DND-41 (cell line): ENCODE results near the gene SPPL3.

Experiments
- EZH2 ChIP-seq: IDR thresholded peaks from 3 replicates; pipeline ENCODE4 v1.6.1; 2012; ENCODE audit warnings: borderline replicate concordance, low read depth, mild to moderate bottlenecking, moderate library complexity, low read length, inconsistent platforms; ENCODE audit not compliant: severe bottlenecking
- TF ChIP-seq, protein P1 (sequence below): IDR thresholded peaks from 2 replicates; pipeline ENCODE4 v1.5.1; 2012; ENCODE audit warnings: borderline replicate concordance, low read length, moderate library complexity, mild to moderate bottlenecking; ENCODE audit not compliant: poor library complexity, severe bottlenecking; ENCODE audit errors: extremely low read depth

DNA sequence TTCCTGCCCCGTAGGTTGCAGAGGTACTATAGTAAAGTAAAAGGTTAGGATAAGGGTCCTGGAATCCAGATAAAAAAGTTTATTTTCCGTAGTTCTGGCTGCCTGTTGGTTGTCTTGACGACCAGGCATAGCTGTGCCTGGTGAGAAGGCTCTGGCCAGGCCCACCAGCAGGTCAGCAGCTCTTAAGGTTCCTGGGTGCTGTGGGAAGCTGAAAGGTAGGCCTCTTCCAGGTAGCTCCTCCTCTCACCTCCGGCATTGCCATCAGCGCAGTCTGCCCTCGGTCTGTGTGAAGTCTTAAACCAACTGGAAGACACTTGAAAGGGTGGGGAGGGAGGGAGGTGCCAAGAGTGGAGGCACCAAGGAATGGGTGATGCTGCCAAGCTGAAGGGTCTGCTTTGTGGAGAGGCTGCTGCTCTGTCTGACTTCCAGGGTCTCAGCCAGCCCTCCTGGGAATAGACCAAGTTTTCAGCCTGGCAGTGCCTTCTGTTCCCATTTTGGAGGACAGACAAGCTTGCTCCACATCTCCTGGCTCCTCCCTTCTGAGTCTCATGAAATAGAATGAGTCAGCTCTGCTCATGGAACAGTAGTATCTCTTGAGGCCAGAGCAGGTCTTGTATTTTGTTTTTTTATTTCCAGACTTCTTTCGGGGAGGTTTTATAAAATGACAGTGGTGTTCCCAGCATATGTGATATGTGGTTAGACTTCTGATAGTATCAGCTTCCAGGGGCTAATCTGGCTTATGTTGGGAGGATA lies 183.7 kb downstream of the SPPL3 start:
- TF ChIP-seq EZH2: no peak
- TF ChIP-seq, protein P1, sequence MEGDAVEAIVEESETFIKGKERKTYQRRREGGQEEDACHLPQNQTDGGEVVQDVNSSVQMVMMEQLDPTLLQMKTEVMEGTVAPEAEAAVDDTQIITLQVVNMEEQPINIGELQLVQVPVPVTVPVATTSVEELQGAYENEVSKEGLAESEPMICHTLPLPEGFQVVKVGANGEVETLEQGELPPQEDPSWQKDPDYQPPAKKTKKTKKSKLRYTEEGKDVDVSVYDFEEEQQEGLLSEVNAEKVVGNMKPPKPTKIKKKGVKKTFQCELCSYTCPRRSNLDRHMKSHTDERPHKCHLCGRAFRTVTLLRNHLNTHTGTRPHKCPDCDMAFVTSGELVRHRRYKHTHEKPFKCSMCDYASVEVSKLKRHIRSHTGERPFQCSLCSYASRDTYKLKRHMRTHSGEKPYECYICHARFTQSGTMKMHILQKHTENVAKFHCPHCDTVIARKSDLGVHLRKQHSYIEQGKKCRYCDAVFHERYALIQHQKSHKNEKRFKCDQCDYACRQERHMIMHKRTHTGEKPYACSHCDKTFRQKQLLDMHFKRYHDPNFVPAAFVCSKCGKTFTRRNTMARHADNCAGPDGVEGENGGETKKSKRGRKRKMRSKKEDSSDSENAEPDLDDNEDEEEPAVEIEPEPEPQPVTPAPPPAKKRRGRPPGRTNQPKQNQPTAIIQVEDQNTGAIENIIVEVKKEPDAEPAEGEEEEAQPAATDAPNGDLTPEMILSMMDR: no peak
